ENCODE results near the gene SLC45A3. TPM values are rescaled to one million over a fixed set of nuclear protein-coding genes. Genes with fewer than 3 reads are reported as not detected.

Gene SLC45A3
- total and polyA plus RNA-seq, 2 of the 8 experiments (the other 6 are each of a cell fraction or from before 2014, with no cell fraction given), result 13.0 to 14.3 TPM

DNA sequence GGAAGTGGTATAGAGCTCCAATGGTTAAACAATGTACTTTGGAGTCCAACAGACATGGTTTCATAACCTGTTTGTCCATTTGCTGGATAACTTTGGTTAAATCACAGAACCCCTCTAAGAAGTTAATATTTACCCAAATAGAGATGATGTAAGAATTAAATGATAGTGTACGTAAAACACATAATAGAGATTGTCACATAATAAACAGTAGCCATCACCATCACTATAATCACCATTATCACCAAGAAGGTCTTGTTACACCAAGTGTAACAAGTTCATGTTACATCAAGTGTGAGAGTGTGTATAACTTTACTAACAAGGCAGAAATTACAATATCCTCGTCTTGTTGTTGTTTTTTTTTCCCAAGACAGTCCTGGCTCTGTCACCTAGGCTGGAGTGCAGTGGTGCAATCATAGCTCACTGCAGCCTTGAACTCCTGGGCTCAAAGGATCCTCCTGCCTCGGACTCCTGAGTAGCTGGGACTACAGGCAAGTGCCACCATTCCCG, 46.4 kb upstream of the SLC45A3 start (continued):
- no peak for TF ChIP-seq JUN (IDR thresholded peaks at IDR 0.05; ENCODE audit: low read depth, low read length)
- TF ChIP-seq SIRT6 (IDR thresholded peaks at IDR 0.05; ENCODE audit: low read length), result no peak
- TF ChIP-seq TAF7 (optimal IDR thresholded peaks at IDR 0.05; ENCODE audit: borderline replicate concordance, low read depth, low read length), result no peak
- no peak for TF ChIP-seq POU5F1 (IDR thresholded peaks at IDR 0.05; ENCODE audit: low read depth, low read length)

All from H1 (cell line).